Mesodermal cell (in vitro differentiated cells): Measurements from ENCODE around the gene PIGP.
A peak's percentile ranks its signal among the peaks of the same experiment; 100 is the strongest.
"Not testable (repeated sequence)": the region's sequence is repeated elsewhere in the genome, so short reads cannot be mapped to it uniquely, and the experiment has no call there.

Experiments used
- H3K27ac ChIP-seq: 2 replicates; pipeline ENCODE4 v1.7.0; 2013; ENCODE audit warnings: mild to moderate bottlenecking, low read depth, low read length, moderate library complexity; ENCODE audit not compliant: severe bottlenecking
- H3K36me3 ChIP-seq: 2 replicates; pipeline ENCODE4 v1.7.1; 2013; ENCODE audit warnings: mild to moderate bottlenecking, low read length, moderate library complexity; ENCODE audit not compliant: control insufficient read depth, insufficient read depth
- H3K4me1 ChIP-seq: one replicate; pipeline ENCODE4 v1.7.1; 2013; ENCODE audit warnings: mild to moderate bottlenecking, low read length; ENCODE audit not compliant: insufficient read depth, control insufficient read depth, poor library complexity, severe bottlenecking
- H3K4me3 ChIP-seq: 2 replicates; pipeline ENCODE4 v1.7.0; 2013; ENCODE audit warnings: low read length, control low read depth, mild to moderate bottlenecking; ENCODE audit not compliant: insufficient read depth, poor library complexity, severe bottlenecking; ENCODE audit errors: extremely low read depth
- H3K9me3 ChIP-seq: 2 replicates; pipeline ENCODE4 v1.7.1; 2013; ENCODE audit warnings: mild to moderate bottlenecking, low read length, moderate library complexity; ENCODE audit not compliant: control insufficient read depth
- WGBS, 2 experiments: methylation state at CpG; one replicate each; pipeline ENCODE4 v1.1.5; 2013; ENCODE audit warnings: missing lambda C conversion rate in 2 of 2; ENCODE audit not compliant: insufficient coverage in 2 of 2; 5-methylcytosine and 5-hydroxymethylcytosine counted together

Gene PIGP

DNA sequence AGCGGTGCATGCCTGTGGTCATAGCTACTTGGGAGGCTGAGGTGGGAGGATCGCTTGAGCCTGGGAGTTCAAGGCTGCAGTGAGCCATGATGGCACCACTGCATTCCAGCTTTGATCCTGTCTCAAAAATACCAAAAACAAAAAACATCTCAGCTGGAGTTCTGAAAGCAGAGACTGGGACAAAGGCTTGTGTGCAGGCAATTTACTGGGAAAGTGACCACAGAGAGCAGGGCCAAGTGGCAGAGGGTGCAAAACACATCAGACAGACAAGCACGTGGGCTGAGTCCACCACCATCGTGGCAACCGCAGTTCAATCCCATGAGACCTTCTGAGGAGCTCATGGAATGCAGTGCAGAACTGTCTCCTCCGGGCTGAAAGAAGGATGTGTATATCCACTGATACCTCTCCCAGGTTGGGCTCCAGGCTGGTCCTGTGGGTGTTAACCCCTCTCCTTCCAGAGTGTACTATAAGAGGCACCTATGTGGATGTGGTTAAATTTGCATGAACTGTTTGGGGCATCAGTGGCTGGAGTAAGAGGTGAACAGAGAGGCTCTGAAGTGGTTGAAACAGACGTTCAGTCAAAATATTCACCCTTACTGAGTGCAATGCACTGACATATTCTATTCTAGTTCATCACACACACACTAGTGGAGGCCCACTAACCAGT, 10.8 kb downstream of the PIGP start:
- Histone ChIP-seq H3K27ac (no peak overlapping the region), H3K4me1 (peaks cover 24% of the 10 kb centered on the region), H3K4me3 (no peak overlapping the region), H3K36me3 (peaks cover 6% of the 10 kb centered on the region), H3K9me3 (no peaks in the 10 kb centered on the region)
- 84 to 89% methylated on average over 5 to 6 of the region's 7 CpGs for WGBS, 2 experiments

- Histone ChIP-seq H3K9me3 (no peaks in the 10 kb centered on the region), H3K4me3 (no peak overlapping the region), H3K36me3 (peaks cover 3% of the 10 kb centered on the region), H3K4me1 (peaks cover 24% of the 10 kb centered on the region), H3K27ac (peak overlapping the region; percentile 80)
- 45 to 89% methylated on average over 1 of the region's 1 CpG for WGBS, 2 experiments
Observed at GRCh38 chr21:37060296-37060695, 12.6 kb downstream of the PIGP start.

GRCh38 chr21:37059181-37059580, 13.7 kb downstream of the PIGP start:
- Histone ChIP-seq H3K36me3 (no peaks in the 10 kb centered on the region), H3K9me3 (no peaks in the 10 kb centered on the region), H3K4me1 (peaks cover 20% of the 10 kb centered on the region), H3K27ac (no peak overlapping the region), H3K4me3 (no peak overlapping the region)
- 87 to 90% methylated on average over 2 to 3 of the region's 5 CpGs for WGBS, 2 experiments

DNA sequence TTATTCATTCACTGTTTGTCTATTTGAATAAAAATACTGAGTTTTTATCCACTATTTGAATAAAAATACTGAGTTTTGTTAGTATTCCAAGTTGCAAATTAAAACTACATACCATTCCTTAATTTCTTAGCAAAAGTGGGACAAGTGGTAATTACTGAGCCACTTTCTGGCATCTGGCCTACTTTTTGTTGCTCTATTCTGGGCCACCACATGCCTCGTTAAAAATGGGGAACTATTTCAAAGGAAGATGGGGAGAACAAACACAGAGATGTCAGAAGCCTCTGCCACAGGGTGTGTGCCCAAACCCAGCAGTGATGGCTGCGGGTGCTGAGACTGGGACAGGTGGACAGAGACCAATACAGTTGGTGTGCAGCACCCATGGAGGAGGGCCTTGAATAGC, 14.6 kb downstream of the PIGP start:
- Histone ChIP-seq H3K36me3 (no peaks in the 10 kb centered on the region), H3K4me3 (no peak overlapping the region), H3K4me1 (peaks cover 20% of the 10 kb centered on the region), H3K9me3 (no peaks in the 10 kb centered on the region), H3K27ac (no peak overlapping the region)
- 83 to 100% methylated on average over 1 to 2 of the region's 2 CpGs for WGBS, 2 experiments

DNA sequence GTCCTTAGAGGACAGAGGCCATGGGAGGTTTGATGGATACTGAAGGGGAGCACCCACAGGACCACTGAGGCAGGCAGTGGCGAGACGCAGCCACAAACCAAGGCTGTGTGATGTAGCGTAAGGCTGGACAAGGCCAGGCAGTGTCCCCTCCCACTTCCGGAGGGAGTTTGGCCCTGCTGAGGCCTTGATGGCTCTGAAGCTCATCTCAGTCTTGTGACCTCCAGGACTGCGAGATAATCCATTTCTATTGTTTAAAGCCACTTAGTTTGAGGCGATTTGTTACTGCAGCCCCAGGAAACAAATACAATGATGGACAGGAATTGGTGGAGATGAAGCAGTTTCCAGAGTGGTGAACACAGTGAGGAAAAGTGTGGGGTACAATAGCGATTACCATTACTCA, 15.3 kb downstream of the PIGP start:
- Histone ChIP-seq H3K36me3 (no peaks in the 10 kb centered on the region), H3K9me3 (no peaks in the 10 kb centered on the region), H3K27ac (no peak overlapping the region), H3K4me1 (peaks cover 20% of the 10 kb centered on the region), H3K4me3 (no peak overlapping the region)
- 88 to 93% methylated on average over 6 of the region's 7 CpGs for WGBS, 2 experiments

- H3K9me3 ChIP-seq, result no peaks in the 10 kb centered on the region
- no peaks in the 10 kb centered on the region for H3K36me3 ChIP-seq
- H3K27ac ChIP-seq, result no peak overlapping the region
- no peak overlapping the region for H3K4me3 ChIP-seq
- WGBS, 2 experiments, result 79 to 80% methylated on average over 1 of the region's 2 CpGs
- peaks cover 4% of the 10 kb centered on the region for H3K4me1 ChIP-seq
Observed at GRCh38 chr21:37055271-37055855, 17.5 kb downstream of the PIGP start.

DNA sequence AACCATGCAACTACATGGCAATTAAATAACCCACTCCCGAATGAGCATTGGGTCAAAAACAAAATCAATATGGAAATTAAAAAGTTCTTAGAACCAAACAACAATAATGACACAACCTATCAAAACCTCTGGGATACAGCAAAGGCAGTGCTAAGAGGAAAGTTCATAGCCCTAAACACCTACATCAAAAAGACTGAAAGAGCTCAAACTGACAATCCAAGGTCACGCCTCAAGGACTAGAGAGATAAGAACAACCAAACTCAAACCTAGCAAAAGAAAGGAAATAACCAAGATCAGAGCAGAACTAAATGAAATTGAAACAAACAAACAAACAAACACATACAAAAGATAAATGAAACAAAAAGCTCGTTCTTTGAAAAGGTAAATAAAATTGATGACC, 23.1 kb downstream of the PIGP start:
- H3K9me3 ChIP-seq, H3K4me3 ChIP-seq, H3K4me1 ChIP-seq, H3K27ac ChIP-seq, H3K36me3 ChIP-seq: not testable (repeated sequence)
- WGBS, 2 experiments, result 100% methylated on average over 1 of the region's 3 CpGs; no CpG with 5 or more reads in 1 of the 2 experiments

GRCh38 chr21:37047079-37047478, 25.8 kb downstream of the PIGP start:
- no peaks in the 10 kb centered on the region for H3K9me3 ChIP-seq
- no peaks in the 10 kb centered on the region for H3K4me1 ChIP-seq
- no peaks in the 10 kb centered on the region for H3K36me3 ChIP-seq
- 81% methylated on average over 4 of the region's 4 CpGs; no CpG with 5 or more reads in 1 of the 2 experiments for WGBS, 2 experiments
- no peak overlapping the region for H3K4me3 ChIP-seq
- no peak overlapping the region for H3K27ac ChIP-seq

DNA sequence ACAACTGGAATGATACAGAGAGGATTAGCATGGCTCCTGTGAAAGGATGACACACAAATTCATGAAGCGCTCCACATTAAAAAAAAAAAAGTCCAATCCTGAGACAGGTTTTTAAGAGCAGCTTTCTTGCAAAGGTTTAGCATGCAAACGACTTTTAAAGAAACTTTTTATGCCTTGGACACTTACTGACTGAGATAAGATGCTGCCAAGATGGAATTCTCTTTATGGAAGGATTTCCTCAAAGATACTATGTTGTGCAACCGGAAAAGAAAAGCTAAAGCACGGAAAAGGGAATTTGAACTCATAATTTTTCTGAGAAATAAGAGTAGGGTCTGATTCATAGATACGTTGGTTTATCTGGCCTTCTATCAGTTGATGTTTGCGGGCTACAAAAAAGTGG, 27.3 kb downstream of the PIGP start:
- no peak overlapping the region for H3K4me3 ChIP-seq
- no peaks in the 10 kb centered on the region for H3K9me3 ChIP-seq
- 85 to 94% methylated on average over 5 to 6 of the region's 6 CpGs for WGBS, 2 experiments
- H3K4me1 ChIP-seq, result no peaks in the 10 kb centered on the region
- no peaks in the 10 kb centered on the region for H3K36me3 ChIP-seq
- H3K27ac ChIP-seq, result no peak overlapping the region

- H3K4me3 ChIP-seq, result no peak overlapping the region
- no peak overlapping the region for H3K27ac ChIP-seq
- WGBS, 2 experiments, result 81 to 92% methylated on average over 5 to 6 of the region's 6 CpGs
- no peaks in the 10 kb centered on the region for H3K9me3 ChIP-seq
- no peaks in the 10 kb centered on the region for H3K36me3 ChIP-seq
- no peaks in the 10 kb centered on the region for H3K4me1 ChIP-seq
Observed at GRCh38 chr21:37045149-37045548, 27.7 kb downstream of the PIGP start.

DNA sequence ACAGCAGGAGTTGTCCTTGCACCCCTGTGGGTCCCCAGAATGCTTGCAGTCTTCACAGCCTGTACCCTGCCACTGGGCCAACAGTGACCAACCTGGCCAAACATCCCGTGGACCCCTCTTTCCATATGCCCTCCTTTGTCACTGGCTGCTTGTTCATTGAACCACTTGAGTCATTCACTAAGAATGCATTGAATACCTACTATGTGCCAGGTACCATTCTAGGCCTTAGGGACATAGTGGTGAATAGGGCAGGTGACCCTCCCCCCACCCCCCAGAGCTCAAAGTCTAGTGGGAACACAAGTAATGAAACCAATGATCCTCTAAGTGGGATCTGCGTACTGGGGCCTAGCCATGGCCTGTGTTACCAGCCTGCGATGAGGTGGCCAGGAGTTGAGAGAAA, 28.2 kb downstream of the PIGP start:
- no peaks in the 10 kb centered on the region for H3K36me3 ChIP-seq
- H3K4me1 ChIP-seq, result no peaks in the 10 kb centered on the region
- 86 to 100% methylated on average over 2 to 3 of the region's 3 CpGs for WGBS, 2 experiments
- no peak overlapping the region for H3K4me3 ChIP-seq
- no peaks in the 10 kb centered on the region for H3K9me3 ChIP-seq
- H3K27ac ChIP-seq, result no peak overlapping the region
